PFSK-1 (cell line): ENCODE data around the gene DNPEP.

Experiments
- FOXP2 ChIP-seq: optimal IDR thresholded peaks from 2 replicates; pipeline ENCODE3; 2011; ENCODE audit warnings: borderline replicate concordance, control low read depth, inconsistent platforms; ENCODE audit not compliant: insufficient read depth; ENCODE audit errors: extremely low read length, extremely low read depth
- POLR2AphosphoS5 ChIP-seq: IDR thresholded peaks from 2 replicates; pipeline ENCODE4 v1.6.1; 2012; ENCODE audit warnings: low read depth, mild to moderate bottlenecking, control low read depth, low read length, moderate library complexity
- SIN3A ChIP-seq: IDR thresholded peaks from 2 replicates; pipeline ENCODE4 v1.6.1; 2012; ENCODE audit warnings: mild to moderate bottlenecking, low read length, moderate library complexity, borderline replicate concordance; ENCODE audit not compliant: insufficient read depth
- TAF1 ChIP-seq: IDR thresholded peaks from 2 replicates; pipeline ENCODE4 v1.6.1; 2012; ENCODE audit warnings: low read length, control low read depth, borderline replicate concordance; ENCODE audit not compliant: insufficient read depth
- TF ChIP-seq, protein P1 (sequence below), 2 experiments: IDR thresholded peaks; 2 replicates each; pipeline versions ENCODE4 v1.6.1 to v1.8.0; 2011 to 2012; ENCODE audit warnings: low read depth in 2 of 2, low read length in 2 of 2, control low read depth in 1 of 2, inconsistent platforms in 1 of 2, mild to moderate bottlenecking in 1 of 2, moderate library complexity in 1 of 2; ENCODE audit not compliant: insufficient read depth in 1 of 2

The DNPEP gene

DNA sequence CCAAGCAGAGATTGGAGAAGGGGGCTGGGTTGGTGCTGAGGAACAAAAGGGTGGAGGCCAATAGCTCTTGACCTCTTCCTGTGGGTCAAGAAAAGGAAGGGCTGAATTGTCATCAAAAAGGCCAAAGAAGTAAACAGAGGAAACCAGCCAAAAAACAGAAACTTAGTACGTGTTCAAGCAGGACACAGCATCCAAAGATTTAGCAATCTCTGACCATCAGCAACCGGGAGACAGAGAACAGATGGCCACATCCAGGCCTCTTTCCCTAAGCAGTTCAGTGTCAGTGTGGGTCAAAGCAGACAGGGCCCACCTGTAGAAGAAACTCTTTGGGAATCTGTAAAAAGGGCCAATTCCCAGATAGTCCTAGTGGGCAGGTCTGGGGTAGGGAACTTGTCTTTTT is 2.9 kb downstream of the DNPEP start:
- TF ChIP-seq SIN3A (no peak), FOXP2 (no peak), POLR2AphosphoS5 (no peak), TAF1 (no peak)

DNA sequence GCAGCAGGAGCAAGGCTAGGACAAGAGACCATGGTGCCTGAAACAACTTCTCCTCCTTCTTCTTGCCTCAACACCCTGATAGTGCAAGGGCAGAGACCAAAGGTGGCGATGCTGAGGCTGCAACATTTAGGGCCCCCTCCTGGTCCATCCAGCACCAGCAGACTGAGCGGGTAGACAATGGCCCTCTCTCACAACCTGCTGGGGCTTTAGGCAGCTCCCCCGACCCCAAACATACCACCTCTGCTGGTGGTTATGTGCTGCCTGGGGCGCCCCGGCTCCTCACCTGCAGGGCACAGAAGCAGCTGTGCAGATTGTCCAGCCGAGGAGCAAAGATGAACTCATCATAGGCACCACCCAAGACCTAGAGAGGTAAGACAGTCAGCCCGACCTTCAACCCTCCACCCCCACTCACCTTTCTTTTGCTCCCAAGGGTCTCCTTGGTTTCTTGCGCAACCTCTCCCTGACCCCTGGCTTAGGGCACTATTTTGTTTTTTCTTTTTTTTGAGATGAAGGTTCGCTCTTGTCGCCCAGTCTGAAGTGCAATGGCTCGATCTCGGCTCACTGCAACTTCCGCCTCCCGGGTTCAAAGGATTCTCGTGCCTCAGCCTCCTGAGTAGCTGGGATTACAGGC is 3.5 kb downstream of the DNPEP start:
- TF ChIP-seq POLR2AphosphoS5 (no peak), SIN3A (no peak), TAF1 (no peak), FOXP2 (no peak)
- TF ChIP-seq, protein P1, sequence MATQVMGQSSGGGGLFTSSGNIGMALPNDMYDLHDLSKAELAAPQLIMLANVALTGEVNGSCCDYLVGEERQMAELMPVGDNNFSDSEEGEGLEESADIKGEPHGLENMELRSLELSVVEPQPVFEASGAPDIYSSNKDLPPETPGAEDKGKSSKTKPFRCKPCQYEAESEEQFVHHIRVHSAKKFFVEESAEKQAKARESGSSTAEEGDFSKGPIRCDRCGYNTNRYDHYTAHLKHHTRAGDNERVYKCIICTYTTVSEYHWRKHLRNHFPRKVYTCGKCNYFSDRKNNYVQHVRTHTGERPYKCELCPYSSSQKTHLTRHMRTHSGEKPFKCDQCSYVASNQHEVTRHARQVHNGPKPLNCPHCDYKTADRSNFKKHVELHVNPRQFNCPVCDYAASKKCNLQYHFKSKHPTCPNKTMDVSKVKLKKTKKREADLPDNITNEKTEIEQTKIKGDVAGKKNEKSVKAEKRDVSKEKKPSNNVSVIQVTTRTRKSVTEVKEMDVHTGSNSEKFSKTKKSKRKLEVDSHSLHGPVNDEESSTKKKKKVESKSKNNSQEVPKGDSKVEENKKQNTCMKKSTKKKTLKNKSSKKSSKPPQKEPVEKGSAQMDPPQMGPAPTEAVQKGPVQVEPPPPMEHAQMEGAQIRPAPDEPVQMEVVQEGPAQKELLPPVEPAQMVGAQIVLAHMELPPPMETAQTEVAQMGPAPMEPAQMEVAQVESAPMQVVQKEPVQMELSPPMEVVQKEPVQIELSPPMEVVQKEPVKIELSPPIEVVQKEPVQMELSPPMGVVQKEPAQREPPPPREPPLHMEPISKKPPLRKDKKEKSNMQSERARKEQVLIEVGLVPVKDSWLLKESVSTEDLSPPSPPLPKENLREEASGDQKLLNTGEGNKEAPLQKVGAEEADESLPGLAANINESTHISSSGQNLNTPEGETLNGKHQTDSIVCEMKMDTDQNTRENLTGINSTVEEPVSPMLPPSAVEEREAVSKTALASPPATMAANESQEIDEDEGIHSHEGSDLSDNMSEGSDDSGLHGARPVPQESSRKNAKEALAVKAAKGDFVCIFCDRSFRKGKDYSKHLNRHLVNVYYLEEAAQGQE (IDR thresholded peaks at IDR 0.05; ENCODE audit: insufficient read depth in 1 of 2, low read depth in 2 of 2, low read length in 2 of 2) = no peak

DNA sequence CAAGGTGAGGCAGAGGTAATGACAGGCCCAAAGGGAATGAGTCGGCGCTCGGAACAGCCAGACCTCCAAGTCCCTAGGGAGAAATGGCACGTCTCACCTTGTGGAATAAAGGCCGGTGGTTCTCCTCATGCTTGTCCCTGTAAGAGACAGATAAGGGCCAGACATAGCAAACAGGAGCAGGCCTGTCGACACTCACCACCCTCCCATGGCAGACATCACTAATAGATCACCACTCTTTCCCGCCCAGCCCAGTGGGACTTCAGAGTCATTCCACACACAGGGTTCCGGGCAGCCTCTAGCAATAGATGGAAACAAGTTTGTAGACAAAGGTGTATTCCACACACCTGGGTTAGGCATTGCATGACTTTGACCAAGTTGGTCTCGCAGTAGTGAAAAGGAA is 6.3 kb downstream of the DNPEP start:
- no peak for TF ChIP-seq POLR2AphosphoS5
- no peak for TF ChIP-seq TAF1
- TF ChIP-seq, protein P1 (IDR thresholded peaks at IDR 0.05; ENCODE audit: insufficient read depth in 1 of 2, low read depth in 2 of 2, low read length in 2 of 2) = no peak
- no peak for TF ChIP-seq SIN3A
- no peak for TF ChIP-seq FOXP2

DNA sequence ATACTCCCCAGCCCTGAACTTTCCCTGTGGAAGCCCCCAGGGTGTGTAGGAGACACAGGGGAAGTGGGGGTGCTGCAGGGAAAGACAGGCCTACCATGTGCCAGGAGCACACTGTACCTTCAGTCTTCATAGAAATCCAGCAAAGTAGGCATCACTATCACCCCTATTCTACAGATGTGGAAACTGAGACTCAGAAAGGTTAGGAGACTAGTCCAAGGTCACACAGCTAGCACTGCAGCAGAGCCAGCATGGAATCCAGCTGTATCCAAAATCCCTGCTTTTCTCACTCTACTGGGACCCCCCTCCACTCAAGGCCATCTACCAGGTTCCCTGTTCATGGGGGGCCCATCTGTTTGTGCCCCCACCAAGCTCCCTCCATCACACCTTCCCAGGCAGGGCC is 6.8 kb downstream of the DNPEP start:
- TF ChIP-seq SIN3A = no peak
- TF ChIP-seq, protein P1 (IDR thresholded peaks at IDR 0.05; ENCODE audit: insufficient read depth in 1 of 2, low read depth in 2 of 2, low read length in 2 of 2) = no peak
- TF ChIP-seq TAF1 = no peak
- no peak for TF ChIP-seq POLR2AphosphoS5
- no peak for TF ChIP-seq FOXP2

DNA sequence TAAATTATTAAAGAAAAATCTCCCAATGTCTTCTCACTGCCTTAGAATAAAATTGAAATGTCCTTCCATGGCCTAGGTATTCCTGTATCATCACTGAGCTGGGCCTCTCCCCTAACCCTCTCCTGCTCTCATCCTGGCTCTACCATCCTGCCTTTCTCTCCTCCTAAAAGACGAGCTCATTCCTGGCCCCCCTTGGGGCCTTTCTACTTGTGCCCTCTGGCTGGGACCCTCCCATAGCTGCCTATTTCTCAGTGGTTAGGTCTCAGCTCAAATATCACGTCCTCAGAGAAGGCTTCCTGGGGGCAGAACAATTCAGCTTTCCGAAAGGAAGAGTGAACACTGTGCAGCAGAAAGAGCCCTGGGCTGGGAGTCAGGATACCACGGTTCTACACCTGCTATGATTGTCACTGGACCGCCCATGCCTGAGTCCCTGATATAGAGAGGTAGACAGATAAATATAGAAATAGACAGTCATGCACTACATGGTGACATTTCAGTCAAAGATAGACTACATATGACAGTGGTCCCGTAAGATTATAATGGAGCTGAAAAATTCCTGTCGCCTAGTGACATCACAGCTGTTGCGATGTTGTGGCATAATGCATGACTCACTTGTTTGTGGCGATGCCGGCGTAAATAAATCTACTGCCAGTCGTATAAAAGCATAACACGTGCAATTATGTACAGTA is 9.4 kb downstream of the DNPEP start:
- TF ChIP-seq TAF1 = no peak
- no peak for TF ChIP-seq FOXP2
- TF ChIP-seq POLR2AphosphoS5 = no peak
- TF ChIP-seq, protein P1 (IDR thresholded peaks at IDR 0.05; ENCODE audit: insufficient read depth in 1 of 2, low read depth in 2 of 2, low read length in 2 of 2) = no peak
- no peak for TF ChIP-seq SIN3A
